RKO (cell line): Measurements from ENCODE around the gene TFF3.
A peak's percentile ranks its signal among the peaks of the same experiment; 100 is the strongest.

ENCODE experiments used
- DNase-seq: peaks from one replicate; pipeline ENCODE4 v3.0.0-alpha.2; 2016; ENCODE audit warnings: low spot score

TFF3 gene

GRCh38 chr21:42346866-42347600 is 31.8 kb upstream of the TFF3 start:
- no peak for DNase-seq

- DNase-seq: no peak
Observed at GRCh38 chr21:42346441-42346840, 31.2 kb upstream of the TFF3 start.

GRCh38 chr21:42344631-42345030 is 29.4 kb upstream of the TFF3 start:
- DNase-seq: no peak

- DNase-seq: no peak
Observed at GRCh38 chr21:42343963-42344510, 28.8 kb upstream of the TFF3 start.

GRCh38 chr21:42343556-42343955 is 28.3 kb upstream of the TFF3 start:
- DNase-seq: no peak

- no peak for DNase-seq
Observed at GRCh38 chr21:42343101-42343500, 27.9 kb upstream of the TFF3 start.

- DNase-seq: no peak
Observed at GRCh38 chr21:42341776-42342542, 26.8 kb upstream of the TFF3 start.

GRCh38 chr21:42340187-42341050 is 25.2 kb upstream of the TFF3 start:
- no peak for DNase-seq

- DNase-seq: no peak
Observed at GRCh38 chr21:42338729-42339715, 23.8 kb upstream of the TFF3 start.

GRCh38 chr21:42337830-42338728 is 22.9 kb upstream of the TFF3 start:
- peak; percentile 19 for DNase-seq

- DNase-seq: no peak
Observed at GRCh38 chr21:42337276-42337675, 22.1 kb upstream of the TFF3 start.

- DNase-seq: no peak
Observed at GRCh38 chr21:42336054-42336453, 20.8 kb upstream of the TFF3 start.

GRCh38 chr21:42332557-42333317 is 17.5 kb upstream of the TFF3 start:
- DNase-seq: no peak

- no peak for DNase-seq
Observed at GRCh38 chr21:42331660-42332059, 16.5 kb upstream of the TFF3 start.

GRCh38 chr21:42330380-42331371 is 15.5 kb upstream of the TFF3 start:
- no peak for DNase-seq

GRCh38 chr21:42324896-42325295 is 9.7 kb upstream of the TFF3 start:
- no peak for DNase-seq

- no peak for DNase-seq
Observed at GRCh38 chr21:42321845-42322244, 6.6 kb upstream of the TFF3 start.

GRCh38 chr21:42321231-42321630 is 6.0 kb upstream of the TFF3 start:
- DNase-seq: no peak
